HG03064 (cell line): ENCODE results near the gene CLIP2.
"Not testable (repeated sequence)": the region's sequence is repeated elsewhere in the genome, so short reads cannot be mapped to it uniquely, and the experiment has no call there.

Experiments used
- ATAC-seq: cut with Tn5 transposase; IDR thresholded peaks from one replicate; pipeline ENCODE4 v1.9.1; 2021; ENCODE audit warnings: low read depth; ENCODE audit not compliant: unreplicated experiment

CLIP2 gene

DNA sequence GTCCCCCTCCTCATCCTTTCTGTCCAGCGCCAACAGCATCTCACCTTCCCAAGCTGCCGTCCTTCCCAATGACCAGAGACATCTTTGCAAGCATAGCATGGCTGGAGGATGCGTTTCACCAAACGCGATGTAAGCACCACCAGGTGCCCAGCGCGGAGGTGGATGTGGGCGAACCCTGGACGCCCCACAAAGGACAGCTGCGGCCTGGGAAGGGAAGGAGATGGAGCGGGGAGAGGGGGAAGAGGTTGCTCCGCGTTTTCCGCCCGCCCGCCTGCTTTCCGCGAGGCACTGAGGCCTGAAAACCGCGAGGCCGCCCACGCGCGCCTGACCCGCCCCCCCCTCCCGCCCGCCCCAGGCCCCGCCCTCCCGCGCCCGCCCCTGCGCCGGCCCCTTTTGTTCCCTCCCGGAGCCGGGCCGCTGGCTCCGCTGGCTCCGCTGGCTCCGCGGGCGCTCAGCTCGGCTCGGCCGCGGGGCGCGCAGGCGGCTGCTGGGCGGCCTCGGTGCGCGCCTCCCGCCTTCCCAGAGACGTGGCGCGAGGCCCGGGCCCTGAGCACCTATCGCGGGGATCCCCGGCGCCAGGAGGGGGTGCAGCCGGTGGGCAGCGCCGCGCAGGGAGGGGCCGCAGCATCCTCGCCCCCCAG is at the start of gene CLIP2:
TSS of gene CLIP2 (plus strand) at position 390 of the 641 bp plus-strand sequence. CDS start 28,140 bp downstream, outside the sequence.
- no peak for ATAC-seq

DNA sequence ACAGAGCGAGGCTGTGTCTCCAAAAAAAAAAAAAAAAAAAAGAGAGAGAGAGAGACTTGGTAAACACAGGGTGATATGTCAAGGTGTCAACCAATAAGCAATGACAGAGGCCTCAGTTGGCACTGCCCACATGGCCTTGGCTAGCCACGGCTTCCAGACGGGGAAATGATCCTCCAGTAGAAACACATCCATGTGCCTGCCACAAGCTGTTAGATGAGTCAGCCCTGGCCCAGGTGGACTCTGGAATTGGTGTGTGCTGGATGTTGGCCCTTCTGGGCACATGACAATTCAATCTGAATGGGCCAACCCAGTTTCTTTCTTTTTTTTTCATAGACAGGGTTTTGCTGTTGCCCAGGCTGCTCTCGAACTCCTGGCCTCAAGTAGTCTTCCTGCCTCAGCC is 48.7 kb upstream of the CLIP2 start:
- no peak for ATAC-seq

DNA sequence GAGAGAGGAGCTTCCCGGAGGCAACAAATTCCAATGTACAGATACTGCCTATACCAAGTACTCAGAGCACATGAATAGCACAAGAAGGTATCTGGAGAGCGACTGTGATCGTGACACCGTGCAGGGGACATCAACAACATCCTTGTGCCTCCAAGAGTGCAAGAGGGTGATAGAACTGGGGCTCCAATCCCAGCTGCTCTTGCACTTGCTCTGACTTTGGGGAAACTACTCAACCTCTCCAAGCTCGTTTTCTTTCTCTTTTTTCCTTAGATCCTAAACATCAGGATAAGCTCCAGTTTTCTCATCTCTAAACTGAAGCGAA is 47.1 kb upstream of the CLIP2 start:
- no peak for ATAC-seq

DNA sequence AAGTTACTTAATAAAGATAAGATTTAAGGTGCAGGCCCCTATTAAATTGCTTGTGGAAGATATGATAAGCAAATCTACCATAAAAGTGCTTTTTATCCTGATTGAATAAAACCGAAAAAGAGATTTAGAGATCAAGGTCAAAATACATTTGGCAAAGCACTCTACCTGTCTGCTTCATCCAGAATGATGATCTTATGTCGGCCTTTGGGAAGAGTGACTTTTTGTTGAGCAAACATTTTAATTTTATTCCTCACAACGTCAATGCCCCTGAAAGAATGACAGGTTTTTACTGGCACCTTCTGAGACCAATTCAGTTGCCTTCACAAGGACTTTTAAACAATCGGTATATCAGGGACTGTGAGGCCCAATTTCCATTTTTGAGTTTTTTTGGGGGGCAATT is 42.7 kb upstream of the CLIP2 start:
- ATAC-seq = no peak

DNA sequence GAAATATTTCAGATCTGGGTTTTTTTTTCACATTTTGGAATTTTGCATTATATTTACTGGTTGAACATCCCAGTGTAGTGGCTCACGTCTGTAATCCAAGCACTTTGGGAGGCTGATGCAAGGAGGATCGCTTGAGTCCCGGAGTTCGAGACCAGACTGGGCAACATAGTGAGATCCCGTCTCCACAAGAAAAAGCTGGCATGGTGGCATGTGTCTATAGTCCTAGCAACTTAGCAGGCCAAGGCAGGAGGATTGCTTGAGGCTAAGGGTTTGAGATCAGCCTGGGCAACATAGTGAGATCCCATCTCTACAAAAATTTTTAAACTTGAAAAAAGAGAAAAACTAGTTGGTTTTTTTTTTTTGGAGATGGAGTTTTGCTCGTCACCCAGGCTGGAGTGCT is 41.1 kb upstream of the CLIP2 start:
- no peak for ATAC-seq

DNA sequence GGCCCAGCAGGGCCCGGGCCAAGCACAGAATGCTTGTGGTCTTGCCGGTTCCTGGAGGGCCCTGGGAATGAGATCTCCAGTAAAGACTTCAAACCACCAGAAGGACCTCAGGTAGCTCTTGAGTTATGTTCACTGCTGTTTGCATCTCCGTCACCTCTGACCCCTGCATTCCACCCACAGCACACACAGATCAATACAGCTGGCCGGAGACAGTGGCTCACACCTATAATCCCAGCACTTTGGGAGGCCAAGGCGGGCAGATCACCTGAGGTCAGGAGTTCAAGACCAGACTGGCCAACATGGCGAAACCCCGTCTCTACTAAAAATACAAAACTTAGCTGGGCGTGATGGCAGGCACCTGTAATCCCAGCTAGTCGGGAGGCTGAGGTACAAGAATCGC is 40.1 kb upstream of the CLIP2 start:
- not testable (repeated sequence) for ATAC-seq

DNA sequence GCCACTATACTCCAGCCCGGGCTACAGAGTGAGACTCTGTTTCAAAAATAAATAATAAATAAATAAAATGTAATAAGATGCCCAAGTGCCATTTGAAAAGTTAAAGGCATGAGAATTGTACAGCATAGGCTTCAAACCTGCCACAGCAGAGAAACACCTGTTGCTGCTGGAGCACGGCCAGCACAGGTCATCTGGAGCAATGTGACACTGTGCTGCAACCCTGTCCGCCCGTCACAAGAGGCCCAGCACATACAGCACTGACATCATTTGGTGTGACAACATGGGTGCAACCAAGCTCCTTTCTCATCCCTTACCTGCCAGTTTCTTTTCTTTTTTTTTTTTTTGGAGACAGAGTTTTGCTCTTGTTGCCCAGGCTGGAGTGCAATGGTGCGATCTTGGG is 36.3 kb upstream of the CLIP2 start:
- no peak for ATAC-seq

DNA sequence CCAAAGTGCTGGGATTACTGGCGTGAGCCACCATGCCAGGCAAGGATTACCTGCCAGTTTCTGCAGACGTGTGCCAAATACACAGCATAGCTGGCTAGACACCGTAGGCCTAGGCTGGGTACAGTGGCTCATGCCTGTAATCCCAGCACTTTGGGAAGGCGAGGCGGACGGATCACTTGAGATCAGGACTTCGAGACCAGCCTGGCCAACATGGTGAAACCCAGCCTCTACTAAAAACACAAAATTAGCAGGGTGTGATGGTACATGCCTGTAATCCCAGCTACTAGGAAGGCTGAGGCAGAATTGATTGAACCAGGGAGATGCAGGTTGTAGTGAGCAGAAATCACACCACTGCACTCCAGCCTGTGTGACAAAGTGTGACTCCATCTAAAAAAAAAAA is 35.9 kb upstream of the CLIP2 start:
- no peak for ATAC-seq

DNA sequence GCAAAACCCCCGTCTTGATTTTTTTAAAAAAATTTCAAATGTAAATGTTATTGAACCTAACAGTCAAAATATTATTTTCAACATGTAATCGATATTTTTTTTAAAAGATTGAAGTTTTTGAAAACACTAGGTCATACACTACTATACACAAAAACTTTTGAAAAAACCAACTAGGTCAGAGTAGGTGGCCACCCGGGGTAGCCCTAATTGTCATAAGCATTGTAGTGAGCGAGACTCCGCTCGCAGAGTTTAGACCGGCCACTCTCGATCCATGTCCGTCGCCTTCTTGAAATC is 35.4 kb upstream of the CLIP2 start:
- peak; percentile 2 for ATAC-seq

DNA sequence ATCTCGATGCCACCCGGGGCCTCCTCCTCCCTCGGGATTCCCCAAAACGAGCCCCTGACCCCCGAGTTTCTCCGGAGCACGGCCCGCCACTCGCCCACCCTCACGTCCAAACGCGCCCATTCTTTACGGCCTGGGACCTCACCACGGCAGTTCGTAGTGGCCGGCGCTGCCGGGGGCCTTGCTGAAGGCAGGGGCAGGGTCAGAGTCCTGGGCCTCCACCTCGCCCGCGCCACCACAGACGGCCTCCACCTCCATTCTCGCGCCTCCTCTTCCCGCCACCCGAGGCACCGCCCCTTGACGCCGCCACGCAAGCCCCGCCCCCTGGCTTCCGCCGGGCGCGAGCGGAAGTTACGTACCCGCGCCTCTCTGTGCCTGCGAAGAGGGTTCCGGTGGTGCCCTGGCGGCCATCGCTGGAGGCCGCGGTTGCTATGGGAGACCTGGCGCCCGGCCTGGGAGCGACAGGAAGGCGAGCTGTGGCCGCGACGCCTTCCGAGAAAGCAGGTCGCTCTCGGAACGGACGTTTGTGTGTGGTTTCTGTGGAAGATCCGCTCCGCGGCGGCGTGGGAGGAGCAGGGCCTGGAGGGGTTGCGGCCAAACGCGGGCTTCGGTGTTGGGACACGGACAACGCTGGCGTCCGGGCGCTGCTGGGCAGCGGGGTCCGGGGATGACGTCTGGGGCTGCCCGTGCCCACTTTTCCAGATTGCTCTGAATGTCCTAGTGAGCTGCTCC is 34.9 kb upstream of the CLIP2 start, which contains the start of gene RFC2:
TSS of gene RFC2 (minus strand) at position 271 of the 729 bp plus-strand sequence. CDS start at position 255, 16 bp downstream.
- peak; percentile 92 for ATAC-seq

DNA sequence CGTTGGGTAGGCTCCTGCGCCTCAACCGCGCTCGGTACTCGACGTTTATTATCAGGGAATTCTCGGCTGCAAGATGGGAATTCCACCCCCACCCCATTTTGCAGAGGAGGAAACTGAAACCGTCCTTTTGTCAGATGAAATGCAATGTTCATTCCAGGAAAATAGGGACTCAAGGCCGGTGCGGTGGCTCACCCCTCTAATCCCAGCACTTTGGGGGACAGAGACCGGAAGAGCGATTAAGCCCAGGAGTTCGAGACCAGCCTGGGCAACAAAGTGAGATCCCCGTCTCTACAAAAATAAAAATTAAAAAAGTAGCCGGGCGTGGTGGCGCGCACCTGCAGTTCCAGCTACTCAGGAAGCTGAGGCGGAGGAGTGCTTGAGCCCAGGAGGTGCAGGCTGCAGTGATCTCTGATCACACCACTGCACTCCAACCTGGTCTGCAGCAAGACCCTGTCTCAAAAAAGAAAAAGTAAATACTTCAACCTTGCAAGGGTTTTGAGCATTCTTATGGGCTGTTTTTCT is 34.3 kb upstream of the CLIP2 start:
- ATAC-seq = no peak

DNA sequence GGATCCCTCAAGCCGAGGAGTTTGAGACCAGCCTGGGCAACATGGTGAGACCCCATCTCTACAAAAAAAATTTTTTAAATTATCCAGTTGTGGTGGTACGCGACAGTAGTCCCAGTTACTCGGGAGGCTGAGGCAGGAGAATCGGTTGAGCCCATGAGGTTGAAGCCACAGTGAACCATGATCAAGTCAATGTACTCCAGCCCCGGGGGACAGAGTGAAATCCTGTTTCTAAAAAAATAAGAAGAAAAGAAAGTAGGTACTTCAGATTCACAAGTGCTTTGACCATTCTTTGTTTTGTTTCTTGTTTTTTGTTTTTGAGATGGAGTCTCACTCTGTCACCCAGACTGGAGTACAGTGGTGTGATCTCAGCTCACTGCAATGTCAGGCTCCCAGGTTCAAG is 33.7 kb upstream of the CLIP2 start:
- not testable (repeated sequence) for ATAC-seq

DNA sequence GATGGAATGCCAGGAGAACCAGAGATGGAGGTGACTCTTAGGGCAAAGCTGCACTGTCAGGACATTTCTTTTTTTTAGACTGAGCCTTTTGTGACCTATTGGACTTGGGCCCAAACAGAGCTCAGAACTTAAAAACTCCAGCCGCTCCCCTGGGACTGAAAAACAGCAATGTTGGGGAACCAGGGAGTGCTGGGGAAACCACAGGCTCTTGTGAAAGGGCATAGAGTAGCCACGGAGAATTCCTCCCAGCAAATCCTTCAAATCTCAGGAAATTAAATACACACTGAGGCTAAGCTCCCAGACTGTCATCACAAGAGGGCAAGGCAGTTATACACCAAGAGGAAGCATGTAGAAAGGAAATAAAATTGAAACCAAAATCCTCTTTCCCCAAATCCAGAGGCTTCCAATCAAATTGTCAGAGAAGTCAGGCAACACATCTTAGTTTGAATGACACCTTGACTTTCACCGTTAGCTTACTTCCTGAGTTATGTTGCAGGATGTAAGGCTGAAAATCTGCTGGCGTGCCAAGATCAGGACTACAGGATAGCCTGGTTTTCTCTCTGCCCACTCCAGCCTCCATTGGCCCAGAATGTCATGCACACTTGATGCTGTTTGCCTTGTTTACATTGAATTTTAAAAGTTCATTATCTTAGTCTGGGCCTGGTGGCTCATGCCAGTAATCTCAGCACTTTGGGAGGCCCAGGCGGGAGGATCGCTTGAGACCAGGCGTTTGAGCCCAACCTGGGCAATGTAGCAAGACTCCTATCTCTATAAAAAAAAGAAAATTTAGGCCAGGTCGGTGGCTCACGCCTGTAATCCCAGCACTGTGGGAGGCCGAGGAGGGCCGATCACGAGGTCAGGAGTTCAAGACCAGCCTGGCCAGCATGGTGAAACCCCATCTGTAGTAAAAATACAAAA is 32.5 kb upstream of the CLIP2 start:
- no peak for ATAC-seq

DNA sequence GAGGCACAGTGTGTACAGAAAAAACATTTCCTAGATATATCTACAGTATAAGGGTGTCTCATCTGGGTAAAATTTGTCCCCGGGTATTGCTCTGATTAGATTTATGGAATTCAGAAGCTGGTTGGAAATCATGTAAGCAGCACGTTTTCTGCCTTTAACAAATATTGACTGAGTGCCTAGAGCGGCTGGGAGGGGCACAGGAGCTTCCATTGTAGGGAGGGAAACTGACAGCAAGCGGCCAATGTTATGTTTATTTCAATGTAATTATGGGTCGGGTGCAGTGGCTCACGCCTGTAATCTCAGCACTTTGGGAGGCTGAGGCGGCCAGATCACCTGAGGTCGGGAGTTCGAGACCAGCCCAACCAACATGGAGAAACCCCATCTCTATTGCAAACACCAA is 30.6 kb upstream of the CLIP2 start:
- ATAC-seq = no peak

DNA sequence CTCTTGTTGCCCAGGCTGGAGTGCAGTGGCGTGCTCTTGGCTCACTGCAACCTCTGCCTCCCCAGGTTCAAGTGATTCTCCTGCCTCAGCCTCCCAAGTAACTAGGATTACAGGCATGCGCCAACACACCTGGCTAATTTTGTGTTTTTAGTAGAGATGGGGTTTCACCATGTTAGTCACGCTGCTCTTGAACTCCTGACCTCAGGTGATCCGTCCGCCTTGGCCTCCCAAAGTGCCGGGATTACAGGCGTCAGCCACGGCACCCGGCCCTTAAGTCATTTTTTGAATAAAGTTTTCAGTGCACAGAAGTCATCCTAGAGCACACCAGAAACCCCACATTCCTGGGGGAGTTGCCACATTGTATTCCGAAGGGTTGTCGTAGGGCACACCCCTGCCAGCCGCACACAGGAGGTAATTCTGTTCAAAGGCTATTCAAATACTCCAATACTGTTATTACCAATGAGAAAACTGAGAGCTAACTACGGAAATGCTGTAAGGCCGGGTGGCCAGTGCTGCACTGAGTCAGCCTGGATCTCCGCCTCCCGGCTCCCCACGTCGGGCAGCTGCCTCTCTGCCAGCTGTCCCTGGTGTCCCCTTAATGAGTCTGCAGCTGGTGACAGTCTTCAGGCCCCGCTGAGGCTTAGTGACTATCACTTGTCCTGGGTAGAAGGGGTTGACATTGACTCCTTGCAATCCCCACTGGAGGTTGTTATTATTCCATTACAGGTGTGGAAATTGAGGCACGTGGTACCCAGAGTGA is 26.4 kb upstream of the CLIP2 start:
- no peak for ATAC-seq

DNA sequence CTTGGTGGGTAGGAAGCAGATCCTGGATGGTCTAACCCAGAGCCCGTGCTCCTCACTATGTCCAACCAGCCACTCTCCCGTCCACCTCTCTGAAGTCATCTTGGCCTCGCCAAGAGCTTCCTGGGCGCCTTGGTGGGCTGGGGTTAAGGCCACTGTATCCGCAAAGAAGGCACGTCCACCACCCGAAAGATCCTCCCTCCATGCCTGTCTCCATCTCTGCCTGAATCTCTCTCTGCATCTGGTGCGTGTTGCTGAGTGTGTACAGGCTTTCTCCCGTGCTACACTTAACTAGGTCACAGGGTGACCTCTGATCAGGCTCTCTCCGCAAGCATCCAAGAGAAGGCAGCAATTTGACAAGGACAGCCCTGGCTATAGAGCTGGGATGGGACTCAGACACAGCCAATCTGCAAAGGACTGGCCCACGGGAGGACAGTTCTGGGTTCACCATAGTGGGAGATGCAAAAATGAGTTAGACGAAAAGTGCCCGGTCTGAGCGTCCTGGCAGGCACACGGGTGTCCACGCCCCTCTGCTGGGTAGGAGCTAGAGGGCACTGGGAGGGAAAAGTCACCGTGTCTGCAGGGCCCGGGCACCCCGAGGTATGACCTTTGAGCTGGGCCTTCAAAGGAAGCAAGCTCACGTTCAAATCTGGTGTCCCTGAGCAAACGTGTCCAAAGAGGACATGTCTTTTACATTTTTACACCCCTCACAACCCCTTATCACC is 25.6 kb upstream of the CLIP2 start:
- no peak for ATAC-seq

DNA sequence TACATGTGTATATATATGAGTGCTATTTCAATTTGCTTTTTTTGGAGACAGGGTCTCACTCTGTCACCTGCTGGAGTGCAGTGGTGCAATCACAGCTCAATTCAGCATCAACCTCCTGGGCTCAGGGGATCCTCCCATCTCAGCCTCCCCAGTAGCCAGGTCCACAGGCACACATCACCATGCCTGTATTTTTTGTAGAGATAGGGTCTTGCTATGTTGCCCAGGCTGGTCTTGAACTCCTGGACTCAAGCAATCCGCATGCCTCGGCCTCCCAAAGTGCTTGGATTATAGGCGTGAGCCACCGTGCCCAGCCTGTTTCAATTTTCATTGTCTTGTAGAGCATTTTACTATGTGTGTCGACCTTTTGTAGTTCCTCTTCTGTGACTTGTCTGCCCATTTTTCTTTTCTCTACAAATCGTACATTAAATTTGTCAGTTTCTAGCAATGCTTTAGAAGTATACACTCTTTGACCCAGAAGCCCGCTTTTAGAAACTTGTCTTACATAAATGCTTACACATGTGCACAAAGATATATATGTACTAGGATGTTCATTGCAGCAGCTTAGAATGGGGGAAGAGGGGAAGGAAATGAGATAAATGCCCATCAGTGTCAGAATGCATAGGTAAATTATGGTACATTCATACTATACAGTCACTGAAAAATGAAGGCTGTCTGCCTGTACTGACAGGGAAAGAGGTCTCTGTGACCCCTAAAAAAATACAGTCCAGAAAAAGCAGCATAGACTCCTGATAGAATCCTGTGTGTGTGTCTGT is 22.8 kb upstream of the CLIP2 start:
- ATAC-seq = no peak

DNA sequence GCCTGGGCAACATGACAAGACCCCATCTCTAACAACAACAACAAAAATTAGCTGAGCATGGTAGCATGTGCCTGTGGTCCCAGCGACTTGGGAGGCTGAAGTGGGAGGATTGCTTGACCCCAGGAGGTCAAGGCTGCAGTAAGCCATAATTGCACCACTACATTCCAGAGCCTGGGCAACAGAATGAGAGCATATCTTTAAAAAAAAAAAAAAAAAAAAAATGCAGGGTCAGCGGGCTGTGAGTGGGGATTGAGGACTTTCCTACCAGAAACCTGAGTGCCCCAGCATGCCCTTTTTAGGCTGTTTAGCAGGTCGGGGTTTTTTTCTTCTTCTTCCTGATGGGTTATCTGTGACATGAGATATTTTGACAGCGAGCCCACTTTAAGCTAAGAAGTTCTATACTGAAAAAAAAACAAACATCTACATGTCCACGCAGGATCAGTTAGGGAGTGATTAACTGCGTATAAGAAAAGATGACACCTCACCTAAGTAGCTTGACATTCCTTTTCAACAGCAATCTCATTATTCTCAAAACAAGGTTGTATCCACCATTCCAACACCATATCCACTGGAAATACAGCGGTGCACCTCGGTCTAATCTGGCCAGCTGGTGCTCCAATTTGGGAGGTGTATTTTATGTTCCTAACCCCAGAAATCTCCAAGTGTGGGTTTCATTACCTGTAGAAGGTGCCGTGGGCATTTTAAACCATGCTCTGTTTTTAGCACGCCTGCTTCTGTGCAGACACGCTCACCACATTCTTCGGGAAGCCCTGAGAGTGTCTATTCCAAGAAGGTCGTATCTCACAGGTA is 21.2 kb upstream of the CLIP2 start:
- no peak for ATAC-seq
